ENCODE results near the gene PLG.
A peak's percentile ranks its signal among the peaks of the same experiment; 100 is the strongest.

Gene PLG

GRCh38 chr6:160788806-160789205 lies 86.8 kb downstream of the PLG start:
- no peak for TF ChIP-seq CTCF (conservative IDR thresholded peaks at IDR 0.05; ENCODE audit: low read depth)
- ChIA-PET CTCF (no interaction called here), POLR2A (ENCODE audit: low non-redundant PET) (no interaction called here)
- no peak for DNase-seq (ENCODE audit: low spot score)
- no peak overlapping the region for H3K27ac ChIP-seq

GRCh38 chr6:160789263-160790027 lies 87.4 kb downstream of the PLG start:
- no peak for DNase-seq (ENCODE audit: low spot score)
- CTCF ChIA-PET, result no interaction called here
- H3K27ac ChIP-seq, result no peak overlapping the region
- POLR2A ChIA-PET (ENCODE audit: low non-redundant PET), result no interaction called here
- TF ChIP-seq CTCF (conservative IDR thresholded peaks at IDR 0.05; ENCODE audit: low read depth), result no peak

GRCh38 chr6:160790028-160790792 lies 88.2 kb downstream of the PLG start:
- POLR2A ChIA-PET (ENCODE audit: low non-redundant PET), result no interaction called here

GRCh38 chr6:160791459-160791858 lies 89.4 kb downstream of the PLG start:
- CTCF ChIA-PET, result no interaction called here
- POLR2A ChIA-PET (ENCODE audit: low non-redundant PET), result no interaction called here
- H3K27ac ChIP-seq, result peak overlapping the region; percentile 69
- no peak for DNase-seq (ENCODE audit: low spot score)
- no peak for TF ChIP-seq CTCF (conservative IDR thresholded peaks at IDR 0.05; ENCODE audit: low read depth)

More at GRCh38 chr6:160790028-160790792, 88.2 kb downstream of the PLG start:
- no peak overlapping the region for H3K27ac ChIP-seq
- DNase-seq (ENCODE audit: low spot score), result no peak
- no peak for TF ChIP-seq CTCF (conservative IDR thresholded peaks at IDR 0.05; ENCODE audit: low read depth)
- CTCF ChIA-PET, result no interaction called here

- ChIA-PET CTCF (no interaction called here), POLR2A (ENCODE audit: low non-redundant PET) (no interaction called here)
- H3K27ac ChIP-seq, result no peak overlapping the region
- DNase-seq (ENCODE audit: low spot score), result peak; percentile 53
- no peak for TF ChIP-seq CTCF (conservative IDR thresholded peaks at IDR 0.05; ENCODE audit: low read depth)
Measured at GRCh38 chr6:160791981-160792418, 90.0 kb downstream of the PLG start.

- peak; percentile 10 for DNase-seq (ENCODE audit: low spot score)
- CTCF ChIA-PET, result no interaction called here
- no peak for TF ChIP-seq CTCF (conservative IDR thresholded peaks at IDR 0.05; ENCODE audit: low read depth)
- POLR2A ChIA-PET (ENCODE audit: low non-redundant PET), result interaction anchor here (0.5 kb wide), 1 partner anchor 455 kb away, joined by 8 read pairs; no protein-coding TSS in a partner anchor
- H3K27ac ChIP-seq, result no peak overlapping the region
Measured at GRCh38 chr6:160792708-160793107, 90.7 kb downstream of the PLG start.

All from RWPE1 (cell line).